Spleen (tissue), 11 donors: ENCODE measurements around the gene ARHGAP19. TPM values are rescaled to one million over a fixed set of nuclear protein-coding genes. Genes with fewer than 3 reads are reported as not detected.
"Not testable (repeated sequence)": the region's sequence is repeated elsewhere in the genome, so short reads cannot be mapped to it uniquely, and the experiment has no call there.

Experiments used
- DNase-seq: peaks from one replicate; pipeline ENCODE4 v3.0.0-alpha.2; 2020
- H3K27ac ChIP-seq, 8 donors: fragments of 200-600 bp; sonication (generic) in 7 of 8; 1 replicate in 4 of 8; 2 replicates in 4 of 8; pipeline versions ENCODE4 v1.5.0 to v1.8.0; 2016 to 2021; ENCODE audit warnings: inconsistent platforms in 4 of 8, mild to moderate bottlenecking in 4 of 8, moderate library complexity in 1 of 8
- H3K27me3 ChIP-seq, 7 donors: fragments of 200-600 bp; sonication (generic) in 6 of 7; replicated peaks in 1 of 7; 1 replicate in 4 of 7; 2 replicates in 3 of 7; pipeline versions ENCODE4 v1.5.0 to v1.8.0; 2016 to 2021; ENCODE audit warnings: inconsistent platforms in 3 of 7, mild to moderate bottlenecking in 1 of 7
- H3K36me3 ChIP-seq, 6 donors: fragments of 200-600 bp; sonication (generic) in 5 of 6; 1 replicate in 4 of 6; 2 replicates in 2 of 6; pipeline versions ENCODE4 v1.5.0 to v1.8.0; 2016 to 2021; ENCODE audit warnings: inconsistent platforms in 2 of 6
- H3K4me1 ChIP-seq, 6 donors: fragments of 200-600 bp; sonication (generic) in 5 of 6; 1 replicate in 3 of 6; 2 replicates in 3 of 6; pipeline versions ENCODE4 v1.5.0 to v1.8.0; 2016 to 2021; ENCODE audit warnings: inconsistent platforms in 3 of 6
- H3K4me3 ChIP-seq, 8 donors: fragments of 200-600 bp; sonication (generic) in 7 of 8; 1 replicate in 4 of 8; 2 replicates in 4 of 8; pipeline versions ENCODE4 v1.5.0 to v1.8.0; 2016 to 2021; ENCODE audit warnings: inconsistent platforms in 4 of 8, mild to moderate bottlenecking in 4 of 8, moderate library complexity in 2 of 8
- H3K9me3 ChIP-seq, 8 donors: fragments of 200-600 bp; sonication (generic) in 7 of 8; 1 replicate in 4 of 8; 2 replicates in 4 of 8; pipeline versions ENCODE4 v1.5.0 to v1.8.0; 2016 to 2021; ENCODE audit warnings: inconsistent platforms in 4 of 8
- POLR2A ChIP-seq, 3 donors: fragments of 450-650 bp; IDR thresholded peaks; one replicate each; pipeline ENCODE4 v1.5.1; 2017; ENCODE audit warnings: antibody characterized with exemption in 3 of 3, mild to moderate bottlenecking in 1 of 3
- POLR2AphosphoS5 ChIP-seq, 3 donors: sonication (generic); formaldehyde crosslinking; IDR thresholded peaks; one replicate each; pipeline ENCODE4 v1.5.1; 2017; ENCODE audit warnings: antibody characterized with exemption in 3 of 3
- WGBS, 5 donors: extraction: QIAGEN DNeasy Blood & Tissue Kit in 3 of 5; methylation state at CpG; one replicate each; pipeline versions ENCODE4 v1.1.5 to v1.1.7; 2013 to 2018; 5-methylcytosine and 5-hydroxymethylcytosine counted together
- intact Hi-C: fragments of 100-400 bp; cut with DNase I; formaldehyde crosslinking; loops from one replicate; pipeline ENCODE4 v1.15.0; 2023; ENCODE audit warnings: low total_unique reads
- polyA plus RNA-seq, 3 donors: library from polyadenylated mRNA; stranded (reverse); fragments of 200-250 nt; gene quantifications; one replicate each; pipeline ENCODE4 v1.2.1, GENCODE V29; 2013
- total RNA-seq, 7 donors: library from RNA; depleted of rRNA in 3 of 7; stranded (reverse); fragments of >200 nt in 3 of 7; fragmentation: NEBNext Ultra II Directional in 4 of 7; extraction: Animal tissue kit (Norgen Biotek cat#: 25700) in 4 of 7; gene quantifications; one replicate each; pipeline versions ENCODE4 v1.1.0 to v1.2.1, GENCODE V29; 2016 to 2021
- TF ChIP-seq, protein P1 (sequence below), 11 experiments: fragments of 200-600 bp in 7 of 11; fragments of 450-650 bp in 4 of 11; sonication (generic) in 4 of 11; IDR thresholded peaks in 8 of 11; conservative IDR thresholded peaks in 3 of 11; 1 replicate in 7 of 11; 2 replicates in 4 of 11; pipeline versions ENCODE4 v1.4.0 to v1.8.0; 2016 to 2021; ENCODE audit warnings: antibody characterized with exemption in 11 of 11, inconsistent platforms in 4 of 11, mild to moderate bottlenecking in 1 of 11
- donor health status: healthy with polysubstance abuse.
- donor health status: DM: no; HTN: no; CAD: no; lungs with moderate emphysema.
- donor health status: DM: no; HTN: no; CAD: no.
- donor health status: Bipolar disorder and iron deficiency.
- donor health status: healthy.
- donor health status: DM: no; HTN: no; CAD: no.
- donor health status: DM: yes; HTN: yes; CAD: no.

ARHGAP19 gene
- total and polyA plus RNA-seq, 10 donors = 3.1 to 35.3 (median 25.1) TPM

DNA sequence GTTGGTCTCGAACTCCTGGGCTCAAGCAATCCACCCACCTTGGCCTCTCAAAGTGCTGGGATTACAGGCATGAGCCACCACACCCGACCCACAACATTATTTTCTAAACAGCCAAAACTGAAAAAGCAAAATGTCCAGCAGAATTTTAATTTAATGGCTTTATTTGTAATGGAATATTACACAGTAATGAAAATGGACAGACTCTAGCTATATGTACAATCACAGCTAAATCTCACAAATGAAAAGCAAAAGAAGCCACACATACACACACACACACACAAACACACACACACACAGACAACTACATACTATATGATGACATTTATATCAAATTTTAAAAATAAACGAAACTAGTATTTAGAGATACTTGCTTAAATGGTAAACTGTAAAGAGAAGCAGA lies 18.7 kb downstream of the ARHGAP19 start:
- TF ChIP-seq POLR2A (IDR thresholded peaks at IDR 0.05) (no peak), POLR2AphosphoS5 (IDR thresholded peaks at IDR 0.05) (no peak)
- TF ChIP-seq, protein P1, sequence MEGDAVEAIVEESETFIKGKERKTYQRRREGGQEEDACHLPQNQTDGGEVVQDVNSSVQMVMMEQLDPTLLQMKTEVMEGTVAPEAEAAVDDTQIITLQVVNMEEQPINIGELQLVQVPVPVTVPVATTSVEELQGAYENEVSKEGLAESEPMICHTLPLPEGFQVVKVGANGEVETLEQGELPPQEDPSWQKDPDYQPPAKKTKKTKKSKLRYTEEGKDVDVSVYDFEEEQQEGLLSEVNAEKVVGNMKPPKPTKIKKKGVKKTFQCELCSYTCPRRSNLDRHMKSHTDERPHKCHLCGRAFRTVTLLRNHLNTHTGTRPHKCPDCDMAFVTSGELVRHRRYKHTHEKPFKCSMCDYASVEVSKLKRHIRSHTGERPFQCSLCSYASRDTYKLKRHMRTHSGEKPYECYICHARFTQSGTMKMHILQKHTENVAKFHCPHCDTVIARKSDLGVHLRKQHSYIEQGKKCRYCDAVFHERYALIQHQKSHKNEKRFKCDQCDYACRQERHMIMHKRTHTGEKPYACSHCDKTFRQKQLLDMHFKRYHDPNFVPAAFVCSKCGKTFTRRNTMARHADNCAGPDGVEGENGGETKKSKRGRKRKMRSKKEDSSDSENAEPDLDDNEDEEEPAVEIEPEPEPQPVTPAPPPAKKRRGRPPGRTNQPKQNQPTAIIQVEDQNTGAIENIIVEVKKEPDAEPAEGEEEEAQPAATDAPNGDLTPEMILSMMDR (IDR thresholded peaks at IDR 0.05 in 8 of 11, conservative IDR thresholded peaks at IDR 0.05 in 3 of 11) = no peak
- intact Hi-C loops = no loop called here
- no peak overlapping the region for H3K4me3 ChIP-seq

DNA sequence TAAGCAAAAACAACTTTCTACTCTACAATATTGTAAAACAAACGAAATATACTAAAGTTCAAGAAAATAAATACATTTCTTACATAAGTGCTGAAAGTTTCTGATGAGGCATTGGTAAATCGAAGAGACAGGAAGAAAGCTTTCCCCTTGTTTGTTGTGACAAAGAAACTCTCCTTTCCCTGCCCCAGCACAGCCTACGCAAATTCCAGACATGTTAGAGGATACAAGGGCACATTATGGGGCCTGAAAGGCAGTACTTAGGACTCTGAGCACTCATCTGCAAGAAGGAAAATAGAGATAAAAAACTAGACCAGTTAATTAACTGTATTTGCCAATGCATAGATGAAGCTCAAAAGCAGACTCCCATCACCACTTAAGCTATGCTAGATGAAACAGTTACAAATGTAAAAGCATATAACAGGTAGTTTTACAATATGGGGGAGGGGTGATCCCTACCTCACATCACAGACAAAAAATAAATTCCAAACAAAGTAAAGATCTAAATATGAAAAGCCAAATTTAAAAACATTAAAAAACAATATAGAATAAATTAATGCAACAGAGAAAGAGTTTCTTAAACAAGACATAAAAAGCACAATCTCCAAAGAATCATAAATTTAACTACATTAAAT lies 21.8 kb downstream of the ARHGAP19 start:
- Histone ChIP-seq H3K4me3 (no peak overlapping the region), H3K9me3 (peaks cover 0 to 6% (median 0%) of the 10 kb centered on the region in 8 donors), H3K36me3 (peaks cover 0 to 10% (median under 1%) of the 10 kb centered on the region in 6 donors), H3K27me3 (no peaks in the 10 kb centered on the region), H3K27ac (no peak overlapping the region), H3K4me1 (peaks cover 0 to 12% (median 6%) of the 10 kb centered on the region in 6 donors)
- 73 to 86% (median 78%) methylated on average over 3 of the region's 3 CpGs for whole genome bisulfite sequencing, 5 donors
- no peak for DNase-seq
- TF ChIP-seq POLR2AphosphoS5 (IDR thresholded peaks at IDR 0.05) (no peak), POLR2A (IDR thresholded peaks at IDR 0.05) (no peak)
- TF ChIP-seq, protein P1 (IDR thresholded peaks at IDR 0.05 in 8 of 11, conservative IDR thresholded peaks at IDR 0.05 in 3 of 11) = no peak
- intact Hi-C loops = no loop called here

More for the DNA sequence above, 18.7 kb downstream of the ARHGAP19 start:
- no peak for DNase-seq
- H3K27ac ChIP-seq = peak overlapping the region in 3 of 8 donors; percentile 36 to 69 (median 57)
- no peaks in the 10 kb centered on the region for H3K27me3 ChIP-seq
- H3K4me1 ChIP-seq = peaks cover 4 to 25% (median 18%) of the 10 kb centered on the region in 6 donors
- no peaks in the 10 kb centered on the region for H3K9me3 ChIP-seq
- H3K36me3 ChIP-seq = no peaks in the 10 kb centered on the region
- 95 to 99% (median 97%) methylated on average over 3 of the region's 3 CpGs for WGBS, 5 donors

DNA sequence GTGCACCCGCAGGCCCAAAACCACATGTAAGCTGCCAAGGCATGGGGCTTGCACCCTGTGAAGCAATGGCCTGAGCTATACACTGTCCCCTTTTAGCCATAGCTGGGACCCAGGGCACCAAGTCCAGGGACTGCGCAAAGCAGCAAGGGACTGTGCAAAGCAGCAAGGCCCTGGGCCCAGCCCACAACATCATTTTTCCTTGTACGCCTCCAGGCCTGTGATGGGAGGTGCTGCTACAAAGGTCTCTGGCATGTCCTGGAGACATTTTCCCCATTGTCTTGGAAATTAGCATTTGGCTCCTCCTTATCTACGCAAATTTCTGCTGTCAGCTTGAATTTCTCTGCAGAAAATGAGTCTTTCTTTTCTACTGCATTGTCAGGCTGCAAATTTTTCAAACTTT lies 24.8 kb downstream of the ARHGAP19 start:
- H3K27me3 ChIP-seq = no peaks in the 10 kb centered on the region
- peaks cover 0 to 40% (median 15%) of the 10 kb centered on the region in 6 donors for H3K36me3 ChIP-seq
- no peak for TF ChIP-seq POLR2AphosphoS5 (IDR thresholded peaks at IDR 0.05)
- no peak for TF ChIP-seq POLR2A (IDR thresholded peaks at IDR 0.05)
- TF ChIP-seq, protein P1 (IDR thresholded peaks at IDR 0.05 in 8 of 11, conservative IDR thresholded peaks at IDR 0.05 in 3 of 11) = no peak
- peaks cover 0 to 6% (median 0%) of the 10 kb centered on the region in 6 donors for H3K4me1 ChIP-seq
- H3K9me3 ChIP-seq = peaks cover 0 to 6% (median 0%) of the 10 kb centered on the region in 8 donors
- intact Hi-C loops = no loop called here
- H3K27ac ChIP-seq = no peak overlapping the region
- no peak overlapping the region for H3K4me3 ChIP-seq
- no peak for DNase-seq
- 97 to 99% (median 99%) methylated on average over 3 to 4 of the region's 4 CpGs for WGBS, 5 donors

DNA sequence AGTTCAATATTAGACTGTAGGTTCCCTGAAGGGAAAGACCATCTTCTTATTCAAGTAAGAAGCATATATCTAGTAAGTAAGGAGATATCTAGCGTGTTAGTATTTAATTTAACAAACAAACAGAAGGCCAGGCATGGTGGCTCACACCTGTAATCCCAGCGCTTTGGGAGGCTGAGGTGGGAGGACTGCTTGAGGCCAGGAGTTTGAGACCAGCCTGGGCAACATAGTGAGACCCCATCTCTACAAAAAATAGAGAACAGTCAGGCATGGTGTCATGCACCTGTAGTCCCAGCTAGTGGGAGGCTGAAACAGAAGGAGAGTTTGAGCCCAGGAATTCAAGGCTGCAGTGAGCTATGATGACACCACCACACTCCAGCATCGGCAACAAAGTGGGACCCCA lies 27.3 kb downstream of the ARHGAP19 start:
- H3K36me3 ChIP-seq = peaks cover 0 to 54% (median 20%) of the 10 kb centered on the region in 6 donors
- WGBS, 5 donors = 85 to 100% (median 96%) methylated on average over 3 of the region's 3 CpGs
- H3K4me3 ChIP-seq, H3K4me1 ChIP-seq, DNase-seq, H3K9me3 ChIP-seq, H3K27me3 ChIP-seq, intact Hi-C loops, H3K27ac ChIP-seq: not testable (repeated sequence)
